Upper lobe of left lung (tissue), 6 donors: ENCODE data around the gene DACT2. TPM values are rescaled to one million over a fixed set of nuclear protein-coding genes. Genes with fewer than 3 reads are reported as not detected.

Source experiments
- ATAC-seq, 2 donors: fragments of 200-7000 bp; cut with Tn5 transposase; one replicate each; pipeline ENCODE4 v1.9.1; 2022; ENCODE audit warnings: mild to moderate bottlenecking in 2 of 2, moderate library complexity in 2 of 2; ENCODE audit not compliant: low FRiP score in 2 of 2
- DNase-seq, 2 donors: peaks; one replicate each; pipeline ENCODE4 v3.0.0-alpha.2; 2019 to 2020
- H3K27ac ChIP-seq, 4 donors: fragments of 200-600 bp; sonication (generic); one replicate each; pipeline ENCODE4 v1.5.1; 2016 to 2019
- H3K27me3 ChIP-seq, 4 donors: fragments of 200-600 bp; sonication (generic); one replicate each; pipeline ENCODE4 v1.5.1; 2017 to 2019
- H3K36me3 ChIP-seq, 4 donors: fragments of 200-600 bp; sonication (generic); one replicate each; pipeline ENCODE4 v1.5.1; 2016 to 2019
- H3K4me1 ChIP-seq, 4 donors: fragments of 200-600 bp; sonication (generic); one replicate each; pipeline ENCODE4 v1.5.1; 2018 to 2019
- H3K4me3 ChIP-seq, 4 donors: fragments of 200-600 bp; sonication (generic); one replicate each; pipeline ENCODE4 v1.5.1; 2017 to 2019; ENCODE audit warnings: mild to moderate bottlenecking in 2 of 4, moderate library complexity in 1 of 4
- H3K9me3 ChIP-seq, 4 donors: fragments of 200-600 bp; sonication (generic); one replicate each; pipeline ENCODE4 v1.5.1; 2018 to 2019
- EP300 ChIP-seq, 4 donors: sonication (generic); formaldehyde crosslinking; IDR thresholded peaks; one replicate each; pipeline ENCODE4 v1.5.1; 2017; ENCODE audit warnings: antibody characterized with exemption in 4 of 4, control low read depth in 2 of 4
- POLR2A ChIP-seq, 4 donors: fragments of 450-650 bp; IDR thresholded peaks; one replicate each; pipeline ENCODE4 v1.5.1; 2016 to 2017; ENCODE audit warnings: antibody characterized with exemption in 4 of 4, mild to moderate bottlenecking in 2 of 4
- POLR2AphosphoS5 ChIP-seq, 2 donors: sonication (generic); formaldehyde crosslinking; IDR thresholded peaks; one replicate each; pipeline ENCODE4 v1.5.1; 2017; ENCODE audit warnings: antibody characterized with exemption in 2 of 2
- WGBS, 2 donors: methylation state at CpG; one replicate each; pipeline ENCODE4 v1.1.5; 2017 to 2018; 5-methylcytosine and 5-hydroxymethylcytosine counted together
- total RNA-seq, 6 donors: library from RNA; depleted of rRNA in 4 of 6; stranded (reverse); fragments of >200 nt in 4 of 6; gene quantifications; one replicate each; pipeline versions ENCODE4 v1.1.0 to v1.2.1, GENCODE V29; 2016 to 2021
- TF ChIP-seq, protein P1 (sequence below), 6 experiments: fragments of 450-650 bp in 4 of 6; fragments of 200-600 bp in 2 of 6; sonication (generic) in 2 of 6; IDR thresholded peaks; one replicate each; pipeline ENCODE4 v1.5.1; 2016 to 2019; ENCODE audit warnings: antibody characterized with exemption in 6 of 6
- donor health status: DM: no; HTN: no; CAD: no; lungs with moderate emphysema.
- donor health status: DM: no; HTN: yes; CAD: no; lungs with severe emphysema.

Gene DACT2
- total RNA-seq, 6 donors from 2014 or later = 0.44 to 13.6 (median 3.2) TPM

DNA sequence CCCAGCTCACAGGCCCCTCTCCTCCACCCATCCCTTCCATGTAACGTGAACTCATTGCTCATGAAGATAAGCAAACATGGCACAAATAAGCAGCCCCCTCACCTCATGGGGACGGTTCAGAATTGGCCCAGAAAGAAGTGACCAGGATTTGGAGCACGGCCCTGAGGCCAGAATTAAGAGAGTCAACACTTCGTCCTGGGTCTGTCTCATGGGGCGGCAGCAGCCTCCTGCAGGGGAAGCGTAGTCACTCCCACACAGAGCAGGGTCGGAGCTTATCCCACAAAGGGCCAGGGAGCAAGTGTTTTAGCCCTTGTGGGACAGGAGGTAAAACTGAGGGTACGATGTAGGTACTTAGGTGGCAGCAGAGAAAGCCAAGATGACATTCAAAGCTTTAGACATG, 28.6 kb upstream of the DACT2 start:
- H3K9me3 ChIP-seq = no peaks in the 10 kb centered on the region
- H3K27ac ChIP-seq = no peak overlapping the region
- TF ChIP-seq POLR2A (IDR thresholded peaks at IDR 0.05) = no peak
- no peak for TF ChIP-seq EP300 (IDR thresholded peaks at IDR 0.05)
- TF ChIP-seq, protein P1, sequence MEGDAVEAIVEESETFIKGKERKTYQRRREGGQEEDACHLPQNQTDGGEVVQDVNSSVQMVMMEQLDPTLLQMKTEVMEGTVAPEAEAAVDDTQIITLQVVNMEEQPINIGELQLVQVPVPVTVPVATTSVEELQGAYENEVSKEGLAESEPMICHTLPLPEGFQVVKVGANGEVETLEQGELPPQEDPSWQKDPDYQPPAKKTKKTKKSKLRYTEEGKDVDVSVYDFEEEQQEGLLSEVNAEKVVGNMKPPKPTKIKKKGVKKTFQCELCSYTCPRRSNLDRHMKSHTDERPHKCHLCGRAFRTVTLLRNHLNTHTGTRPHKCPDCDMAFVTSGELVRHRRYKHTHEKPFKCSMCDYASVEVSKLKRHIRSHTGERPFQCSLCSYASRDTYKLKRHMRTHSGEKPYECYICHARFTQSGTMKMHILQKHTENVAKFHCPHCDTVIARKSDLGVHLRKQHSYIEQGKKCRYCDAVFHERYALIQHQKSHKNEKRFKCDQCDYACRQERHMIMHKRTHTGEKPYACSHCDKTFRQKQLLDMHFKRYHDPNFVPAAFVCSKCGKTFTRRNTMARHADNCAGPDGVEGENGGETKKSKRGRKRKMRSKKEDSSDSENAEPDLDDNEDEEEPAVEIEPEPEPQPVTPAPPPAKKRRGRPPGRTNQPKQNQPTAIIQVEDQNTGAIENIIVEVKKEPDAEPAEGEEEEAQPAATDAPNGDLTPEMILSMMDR (IDR thresholded peaks at IDR 0.05) = no peak
- no peak for TF ChIP-seq POLR2AphosphoS5 (IDR thresholded peaks at IDR 0.05)
- H3K27me3 ChIP-seq = no peaks in the 10 kb centered on the region
- H3K4me1 ChIP-seq = no peaks in the 10 kb centered on the region
- H3K36me3 ChIP-seq = no peaks in the 10 kb centered on the region
- ATAC-seq = no peak
- no peak overlapping the region for H3K4me3 ChIP-seq
- WGBS, 2 donors = 83 to 84% methylated on average over 8 of the region's 8 CpGs
- DNase-seq = no peak

DNA sequence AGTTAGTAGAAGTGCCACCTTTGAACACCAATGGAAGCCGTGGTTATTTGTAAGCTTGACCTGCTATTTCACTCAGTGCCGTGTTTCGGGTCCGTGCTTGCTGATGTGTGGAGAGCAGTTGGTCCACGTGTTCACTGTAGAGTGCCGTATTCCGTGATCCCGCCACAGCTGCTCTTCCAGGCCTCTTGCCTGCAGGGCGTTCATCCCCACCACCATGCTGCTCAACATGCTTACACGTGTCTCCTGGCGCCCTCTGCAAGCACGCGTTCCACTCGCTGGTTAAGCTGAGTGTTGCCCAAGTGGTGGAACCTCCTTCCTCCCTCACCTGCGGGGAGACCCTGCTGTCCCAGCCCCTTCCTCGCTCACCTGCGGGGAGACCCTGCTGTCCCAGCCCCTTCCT, 28.0 kb upstream of the DACT2 start:
- Histone ChIP-seq H3K27me3 (no peaks in the 10 kb centered on the region), H3K27ac (no peak overlapping the region), H3K4me1 (no peaks in the 10 kb centered on the region), H3K4me3 (no peak overlapping the region), H3K36me3 (no peaks in the 10 kb centered on the region), H3K9me3 (no peaks in the 10 kb centered on the region)
- DNase-seq (no peak), ATAC-seq (no peak)
- no peak for TF ChIP-seq EP300 (IDR thresholded peaks at IDR 0.05)
- no peak for TF ChIP-seq POLR2A (IDR thresholded peaks at IDR 0.05)
- no peak for TF ChIP-seq POLR2AphosphoS5 (IDR thresholded peaks at IDR 0.05)
- TF ChIP-seq, protein P1 (IDR thresholded peaks at IDR 0.05) = no peak
- WGBS, 2 donors = 92 to 95% methylated on average over 17 of the region's 17 CpGs

DNA sequence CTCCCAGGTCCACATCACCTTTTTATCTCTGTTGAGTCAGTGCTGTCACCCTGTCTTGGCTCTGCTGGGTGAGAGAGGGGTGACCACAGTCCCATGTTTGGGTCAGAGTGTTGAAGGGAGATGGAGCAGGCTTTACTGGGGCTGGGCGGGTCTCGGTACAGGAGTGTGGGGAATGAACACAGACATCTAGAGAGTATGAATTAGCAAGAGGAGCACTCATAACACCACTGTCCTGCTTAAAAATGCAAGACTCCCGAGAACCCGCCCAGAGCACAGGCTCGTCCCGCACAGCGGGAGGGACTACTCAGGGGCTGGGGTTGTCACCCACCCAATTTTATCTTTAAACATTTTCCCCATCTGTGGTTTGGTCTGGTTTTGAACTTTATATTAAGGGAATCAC, 27.5 kb upstream of the DACT2 start:
- WGBS, 2 donors = 88 to 94% methylated on average over 7 of the region's 7 CpGs
- no peak overlapping the region for H3K27ac ChIP-seq
- DNase-seq = no peak
- ATAC-seq = no peak
- TF ChIP-seq POLR2A (IDR thresholded peaks at IDR 0.05) (no peak), POLR2AphosphoS5 (IDR thresholded peaks at IDR 0.05) (no peak), EP300 (IDR thresholded peaks at IDR 0.05) (no peak)
- TF ChIP-seq, protein P1 (IDR thresholded peaks at IDR 0.05) = no peak
- no peaks in the 10 kb centered on the region for H3K36me3 ChIP-seq
- H3K4me3 ChIP-seq = no peak overlapping the region
- no peaks in the 10 kb centered on the region for H3K4me1 ChIP-seq
- H3K27me3 ChIP-seq = no peaks in the 10 kb centered on the region
- H3K9me3 ChIP-seq = no peaks in the 10 kb centered on the region

DNA sequence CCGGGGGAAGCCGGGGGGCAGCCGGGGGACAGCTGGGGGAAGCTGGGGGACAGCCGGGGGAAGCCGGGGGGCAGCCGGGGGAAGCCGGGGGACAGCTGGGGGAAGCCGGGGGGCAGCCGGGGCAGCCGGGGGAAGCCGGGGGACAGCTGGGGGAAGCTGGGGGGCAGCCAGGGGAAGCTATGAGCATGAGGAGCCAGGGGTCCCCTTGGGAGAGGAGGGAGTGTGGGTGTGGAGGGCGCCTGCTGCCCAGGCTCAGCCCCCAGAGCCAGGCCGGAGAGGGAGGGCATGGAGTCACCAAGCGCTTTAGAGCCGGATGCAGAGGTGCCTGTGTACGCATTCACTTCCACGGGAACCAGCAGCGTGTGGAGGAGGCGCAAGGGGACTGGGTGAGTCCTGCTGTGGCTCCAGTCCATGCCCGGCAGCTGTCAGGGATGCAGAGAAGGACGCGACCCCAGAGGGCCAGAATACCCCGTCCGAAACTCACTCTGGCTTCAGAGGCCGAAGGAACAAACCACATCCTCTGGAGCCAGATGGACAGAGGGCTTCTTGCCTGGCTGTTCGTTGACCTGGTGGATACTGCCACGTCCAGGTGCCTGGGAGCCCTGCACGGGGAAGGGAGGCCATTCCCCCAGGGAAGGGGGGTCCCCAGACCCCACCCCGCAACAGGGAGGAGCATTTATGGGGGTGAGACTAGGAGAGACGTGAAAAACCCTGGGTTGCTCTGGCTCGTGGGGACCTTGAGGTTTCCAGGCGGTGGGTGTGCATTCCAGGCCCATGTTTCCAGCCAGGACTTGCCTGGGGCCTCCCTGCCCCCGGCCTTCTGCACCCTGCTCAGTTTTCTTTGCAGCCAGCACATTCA, 26.5 kb upstream of the DACT2 start:
- 63 to 77% methylated on average over 21 to 24 of the region's 33 CpGs for WGBS, 2 donors
- no peak for ATAC-seq
- DNase-seq = no peak

More for the DNA sequence above, 26.5 kb upstream of the DACT2 start:
- H3K4me3 ChIP-seq = no peak overlapping the region
- no peak for TF ChIP-seq POLR2AphosphoS5 (IDR thresholded peaks at IDR 0.05)
- TF ChIP-seq, protein P1 (IDR thresholded peaks at IDR 0.05) = no peak
- no peak for TF ChIP-seq POLR2A (IDR thresholded peaks at IDR 0.05)
- no peak for TF ChIP-seq EP300 (IDR thresholded peaks at IDR 0.05)
- no peaks in the 10 kb centered on the region for H3K36me3 ChIP-seq
- H3K27me3 ChIP-seq = no peaks in the 10 kb centered on the region
- no peak overlapping the region for H3K27ac ChIP-seq
- H3K4me1 ChIP-seq = no peaks in the 10 kb centered on the region
- no peaks in the 10 kb centered on the region for H3K9me3 ChIP-seq
